ENCODE results near the gene B3GALT6. TPM values are rescaled to one million over a fixed set of nuclear protein-coding genes. Genes with fewer than 3 reads are reported as not detected.

The B3GALT6 gene
- total and polyA plus RNA-seq, 10 donors: 7.9 to 25.1 (median 18.4) TPM

- Histone ChIP-seq H3K4me3 (no peak overlapping the region), H3K27ac (no peak overlapping the region), H3K36me3 (peaks cover 0 to 95% (median 74%) of the 10 kb centered on the region in 6 donors), H3K4me1 (peaks cover 0 to 78% (median 37%) of the 10 kb centered on the region in 6 donors), H3K9me3 (no peaks in the 10 kb centered on the region), H3K27me3 (replicated peaks in 1 of 7) (no peaks in the 10 kb centered on the region)
- intact Hi-C loops (cut with DNase I; ENCODE audit: low total_unique reads): no loop called here
- TF ChIP-seq POLR2A (IDR thresholded peaks at IDR 0.05) (no peak), POLR2AphosphoS5 (IDR thresholded peaks at IDR 0.05) (no peak), CTCF (IDR thresholded peaks at IDR 0.05 in 8 of 11, conservative IDR thresholded peaks at IDR 0.05 in 3 of 11) (no peak)
- no peak for DNase-seq
- 83 to 91% (median 85%) methylated on average over 10 of the region's 10 CpGs for whole genome bisulfite sequencing, 5 donors
Observed at GRCh38 chr1:1264868-1265272, 32.8 kb downstream of the B3GALT6 start.

DNA sequence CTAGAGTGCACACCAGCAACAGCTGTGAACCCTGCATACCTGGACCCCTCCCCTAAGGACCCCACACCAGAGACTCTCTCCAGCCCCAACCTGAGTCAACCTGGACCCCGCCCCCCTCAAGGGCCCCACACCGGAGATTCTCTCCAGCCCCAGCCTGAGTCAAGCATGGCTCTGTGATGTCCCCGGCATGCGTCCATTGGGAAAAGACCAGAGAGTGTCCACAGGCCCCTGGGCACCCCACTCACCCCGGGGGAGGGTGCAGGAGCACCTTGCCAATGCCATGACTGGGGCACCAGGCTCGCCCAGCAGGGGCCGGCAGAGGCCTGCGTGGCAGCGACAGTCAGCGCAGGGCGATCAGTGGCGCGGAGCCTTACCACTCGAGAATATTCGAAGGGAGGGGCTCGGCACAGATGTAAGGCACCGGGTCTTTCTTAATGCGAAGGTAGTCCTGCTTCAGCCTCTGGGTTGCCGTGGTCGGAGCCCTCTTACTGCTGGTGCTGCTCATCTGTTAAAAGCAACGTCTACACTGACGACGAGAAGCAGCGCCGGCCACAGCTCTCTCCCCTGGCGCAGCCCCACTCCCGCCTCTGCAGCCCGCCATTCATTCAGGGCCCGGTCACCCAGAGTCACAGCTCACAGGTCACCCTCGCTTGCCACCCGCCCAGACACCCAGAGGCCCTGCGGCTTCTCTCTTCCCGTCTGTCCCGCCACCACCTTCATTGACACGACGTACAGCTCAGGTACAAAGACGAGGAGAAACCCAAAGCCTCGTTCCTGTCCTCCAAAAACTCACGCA is 35.6 kb downstream of the B3GALT6 start:
- WGBS, 5 donors: 93 to 97% (median 95%) methylated on average over 34 to 39 of the region's 39 CpGs
- Histone ChIP-seq H3K27me3 (replicated peaks in 1 of 7) (no peaks in the 10 kb centered on the region), H3K4me3 (no peak overlapping the region), H3K9me3 (no peaks in the 10 kb centered on the region), H3K36me3 (peaks cover 0 to 90% (median 51%) of the 10 kb centered on the region in 6 donors), H3K4me1 (peaks cover 26 to 78% (median 45%) of the 10 kb centered on the region in 6 donors), H3K27ac (no peak overlapping the region)
- TF ChIP-seq POLR2AphosphoS5 (IDR thresholded peaks at IDR 0.05) (peak in 2 of 3 donors; percentile 7 to 46), CTCF (IDR thresholded peaks at IDR 0.05 in 8 of 11, conservative IDR thresholded peaks at IDR 0.05 in 3 of 11) (no peak)
- intact Hi-C loops (cut with DNase I; ENCODE audit: low total_unique reads): no loop called here
- DNase-seq: no peak

GRCh38 chr1:1268284-1268682 is 36.2 kb downstream of the B3GALT6 start:
- 90 to 98% (median 96%) methylated on average over 9 to 13 of the region's 13 CpGs for WGBS, 5 donors
- H3K36me3 ChIP-seq: peaks cover 0 to 84% (median 45%) of the 10 kb centered on the region in 6 donors
- H3K27ac ChIP-seq: no peak overlapping the region
- no peak for TF ChIP-seq CTCF (IDR thresholded peaks at IDR 0.05 in 8 of 11, conservative IDR thresholded peaks at IDR 0.05 in 3 of 11)
- TF ChIP-seq POLR2A (IDR thresholded peaks at IDR 0.05): no peak
- peak in 1 of 3 donors; percentile 50 for TF ChIP-seq POLR2AphosphoS5 (IDR thresholded peaks at IDR 0.05)
- peaks cover 26 to 80% (median 48%) of the 10 kb centered on the region in 6 donors for H3K4me1 ChIP-seq
- H3K4me3 ChIP-seq: no peak overlapping the region
- H3K27me3 ChIP-seq (replicated peaks in 1 of 7): no peaks in the 10 kb centered on the region
- intact Hi-C loops (cut with DNase I; ENCODE audit: low total_unique reads): no loop called here
- H3K9me3 ChIP-seq: no peaks in the 10 kb centered on the region
- no peak for DNase-seq

DNA sequence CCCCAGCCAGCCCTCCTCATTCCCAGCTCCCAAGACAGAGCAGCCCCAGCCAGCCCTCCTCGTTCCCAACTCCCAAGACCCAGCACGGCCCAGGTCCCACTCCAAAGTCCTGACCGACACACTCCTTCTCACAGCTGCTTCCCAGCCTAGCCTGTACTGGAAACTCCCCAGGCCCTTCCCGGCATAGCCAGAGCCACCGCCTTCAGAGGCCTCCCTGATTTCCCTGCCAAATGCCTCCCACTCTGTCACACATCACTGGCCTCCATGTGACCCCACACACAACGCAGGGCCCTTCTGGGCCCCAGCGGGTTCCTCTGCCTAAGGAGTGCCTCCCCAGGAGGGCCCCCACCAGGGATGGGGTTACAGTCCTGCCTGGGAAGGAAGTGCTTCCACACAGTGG is 38.8 kb downstream of the B3GALT6 start:
- H3K4me1 ChIP-seq: peaks cover 26 to 77% (median 56%) of the 10 kb centered on the region in 6 donors
- peak; percentile 72 for DNase-seq
- 60 to 85% (median 78%) methylated on average over 7 of the region's 7 CpGs for WGBS, 5 donors
- no peaks in the 10 kb centered on the region for H3K9me3 ChIP-seq
- intact Hi-C loops (cut with DNase I; ENCODE audit: low total_unique reads): no loop called here
- no peak for TF ChIP-seq CTCF (IDR thresholded peaks at IDR 0.05 in 8 of 11, conservative IDR thresholded peaks at IDR 0.05 in 3 of 11)
- peak in 2 of 3 donors; percentile 31 for TF ChIP-seq POLR2AphosphoS5 (IDR thresholded peaks at IDR 0.05)
- H3K27me3 ChIP-seq (replicated peaks in 1 of 7): no peaks in the 10 kb centered on the region
- peaks cover 0 to 58% (median 24%) of the 10 kb centered on the region in 6 donors for H3K36me3 ChIP-seq
- H3K27ac ChIP-seq: peak overlapping the region in 6 of 8 donors; percentile 3 to 46 (median 31)
- peak overlapping the region in 1 of 8 donors; percentile 21 for H3K4me3 ChIP-seq

All from spleen (tissue), 11 donors.